Stimulated activated CD8-positive, alpha-beta memory T cell treated with anti-CD3 and anti-CD28 coated beads, Interleukin-4, amount 100 ng/mL, for 48 hours (primary cell): Measurements from ENCODE around the gene ANO7.

Experiments
- DNase-seq: peaks from one replicate; pipeline ENCODE4 v3.0.0-alpha.2; 2020

ANO7 gene

GRCh38 chr2:241188361-241189092 lies at the start of gene ANO7:
Gene ANO7 (plus strand): TSS chr2:241188677. CDS start chr2:241190064, 1,387 bp downstream.
- no peak for DNase-seq

GRCh38 chr2:241139531-241140444 lies 48.7 kb upstream of the ANO7 start:
- DNase-seq = no peak

GRCh38 chr2:241140445-241140840 lies 48.0 kb upstream of the ANO7 start:
- no peak for DNase-seq

GRCh38 chr2:241141214-241141770 lies 47.2 kb upstream of the ANO7 start:
- DNase-seq = no peak

GRCh38 chr2:241142063-241142462 lies 46.4 kb upstream of the ANO7 start:
- no peak for DNase-seq

- no peak for DNase-seq
Observed at GRCh38 chr2:241142593-241142992, 45.9 kb upstream of the ANO7 start.

- no peak for DNase-seq
Observed at GRCh38 chr2:241146286-241146685, 42.2 kb upstream of the ANO7 start.

GRCh38 chr2:241147336-241147735 lies 41.1 kb upstream of the ANO7 start:
- DNase-seq = no peak

- DNase-seq = no peak
Observed at GRCh38 chr2:241148239-241148638, 40.2 kb upstream of the ANO7 start.

GRCh38 chr2:241148891-241149674 lies 39.4 kb upstream of the ANO7 start, which contains the start of gene PASK:
Gene PASK (minus strand): TSS chr2:241149472. CDS start chr2:241143032, 6,440 bp downstream.
- DNase-seq = peak; percentile 96

- no peak for DNase-seq
Observed at GRCh38 chr2:241149675-241149924, 38.9 kb upstream of the ANO7 start.

- peak; percentile 95 for DNase-seq
Observed at GRCh38 chr2:241149925-241150659, 38.4 kb upstream of the ANO7 start, which contains the start of gene PPP1R7. Gene PPP1R7 (plus strand): TSS chr2:241150467. CDS start chr2:241150496, 29 bp downstream.

- no peak for DNase-seq
Observed at GRCh38 chr2:241150660-241151530, 37.6 kb upstream of the ANO7 start.

GRCh38 chr2:241151934-241152660 lies 36.4 kb upstream of the ANO7 start:
- no peak for DNase-seq

- DNase-seq = peak; percentile 30
Observed at GRCh38 chr2:241153616-241154015, 34.9 kb upstream of the ANO7 start.

- peak; percentile 63 for DNase-seq
Observed at GRCh38 chr2:241154915-241155314, 33.6 kb upstream of the ANO7 start.

- DNase-seq = no peak
Observed at GRCh38 chr2:241155936-241156335, 32.5 kb upstream of the ANO7 start.

- no peak for DNase-seq
Observed at GRCh38 chr2:241156971-241157441, 31.5 kb upstream of the ANO7 start.

GRCh38 chr2:241157841-241158545 lies 30.5 kb upstream of the ANO7 start:
- no peak for DNase-seq

GRCh38 chr2:241158546-241158900 lies 30.0 kb upstream of the ANO7 start:
- no peak for DNase-seq
